A673 (cell line): Measurements from ENCODE around the gene MEX3D. TPM values are rescaled to one million over a fixed set of nuclear protein-coding genes. Genes with fewer than 3 reads are reported as not detected.

ENCODE experiments used
- BruUV-seq: library from RNA; stranded (reverse); fragments of 400-500 nt; replicated peaks from 2 replicates; lab custom pipeline; 2021; lab: Mats Ljungman, UMichigan
- CTCF ChIA-PET: fragments of 300-600 bp; sonication (Branson Sonifier 250); formaldehyde crosslinking; loops from one replicate; lab custom pipeline; 2022; ENCODE audit warnings: antibody characterized with exemption; lab: Charles Lee
- POLR2A ChIA-PET: fragments of 300-600 bp; sonication (Branson Sonifier 250); formaldehyde crosslinking; loops from one replicate; lab custom pipeline; 2022; ENCODE audit warnings: antibody characterized with exemption; ENCODE audit not compliant: low non-redundant PET; lab: Charles Lee
- DNase-seq: peaks from one replicate; pipeline ENCODE4 v3.0.0-alpha.2; 2015; ENCODE audit warnings: low spot score
- H3K27ac ChIP-seq: fragments of 200-600 bp; sonication (generic); 2 replicates; pipeline ENCODE4 v1.5.1; 2016; ENCODE audit warnings: mixed run types, low read depth, mild to moderate bottlenecking, mixed read lengths, antibody characterized with exemption, low read length; ENCODE audit not compliant: poor library complexity, severe bottlenecking
- H3K27me3 ChIP-seq: fragments of 200-600 bp; sonication (generic); replicated peaks from 2 replicates; pipeline ENCODE4 v1.6.1; 2017; ENCODE audit warnings: mixed run types, low read depth, mild to moderate bottlenecking, mixed read lengths, antibody characterized with exemption, low read length; ENCODE audit not compliant: insufficient read depth, poor library complexity
- H3K36me3 ChIP-seq: fragments of 200-600 bp; sonication (generic); 2 replicates; pipeline ENCODE4 v1.6.1; 2016; ENCODE audit warnings: mixed run types, mild to moderate bottlenecking, mixed read lengths, antibody characterized with exemption, low read length; ENCODE audit not compliant: insufficient read depth, poor library complexity, severe bottlenecking
- H3K4me1 ChIP-seq: fragments of 200-600 bp; sonication (generic); 2 replicates; pipeline ENCODE4 v1.6.1; 2017; ENCODE audit warnings: mixed run types, mild to moderate bottlenecking, mixed read lengths, antibody characterized with exemption, low read length; ENCODE audit not compliant: insufficient read depth, poor library complexity, severe bottlenecking
- H3K4me3 ChIP-seq: fragments of 200-600 bp; sonication (generic); 2 replicates; pipeline ENCODE4 v1.5.1; 2016; ENCODE audit warnings: low read depth, mixed run types, mild to moderate bottlenecking, mixed read lengths, low read length; ENCODE audit not compliant: poor library complexity, severe bottlenecking
- H3K9me3 ChIP-seq: fragments of 200-600 bp; sonication (generic); 2 replicates; pipeline ENCODE4 v1.6.1; 2016; ENCODE audit warnings: mixed run types, low read depth, mild to moderate bottlenecking, mixed read lengths, antibody characterized with exemption, low read length; ENCODE audit not compliant: poor library complexity, severe bottlenecking
- EZH2 ChIP-seq: fragments of 200-600 bp; sonication (generic); IDR thresholded peaks from 2 replicates; pipeline ENCODE4 v1.6.1; 2017; ENCODE audit warnings: borderline replicate concordance, low read depth, mild to moderate bottlenecking, mixed read lengths, antibody characterized with exemption, low read length; ENCODE audit not compliant: poor library complexity, severe bottlenecking
- intact Hi-C: fragments of 100-400 bp; cut with micrococcal nuclease; formaldehyde crosslinking; loops from one replicate; pipeline ENCODE4 v1.10.0; 2022; ENCODE audit not compliant: unreplicated experiment
- total RNA-seq: library from RNA; stranded (reverse); gene quantifications from 2 replicates; pipeline ENCODE4 v1.2.3, GENCODE V29; 2021
- TF ChIP-seq, protein P1 (sequence below): fragments of 300-800, 200-600 bp; sonication (generic); conservative IDR thresholded peaks from 2 replicates; pipeline ENCODE4 v1.5.1; 2017; ENCODE audit warnings: low read depth, mild to moderate bottlenecking, antibody characterized with exemption, low read length, moderate library complexity, mixed read lengths

Gene MEX3D
- total RNA-seq, 1 experiment from 2014 or later: 60.0 TPM

DNA sequence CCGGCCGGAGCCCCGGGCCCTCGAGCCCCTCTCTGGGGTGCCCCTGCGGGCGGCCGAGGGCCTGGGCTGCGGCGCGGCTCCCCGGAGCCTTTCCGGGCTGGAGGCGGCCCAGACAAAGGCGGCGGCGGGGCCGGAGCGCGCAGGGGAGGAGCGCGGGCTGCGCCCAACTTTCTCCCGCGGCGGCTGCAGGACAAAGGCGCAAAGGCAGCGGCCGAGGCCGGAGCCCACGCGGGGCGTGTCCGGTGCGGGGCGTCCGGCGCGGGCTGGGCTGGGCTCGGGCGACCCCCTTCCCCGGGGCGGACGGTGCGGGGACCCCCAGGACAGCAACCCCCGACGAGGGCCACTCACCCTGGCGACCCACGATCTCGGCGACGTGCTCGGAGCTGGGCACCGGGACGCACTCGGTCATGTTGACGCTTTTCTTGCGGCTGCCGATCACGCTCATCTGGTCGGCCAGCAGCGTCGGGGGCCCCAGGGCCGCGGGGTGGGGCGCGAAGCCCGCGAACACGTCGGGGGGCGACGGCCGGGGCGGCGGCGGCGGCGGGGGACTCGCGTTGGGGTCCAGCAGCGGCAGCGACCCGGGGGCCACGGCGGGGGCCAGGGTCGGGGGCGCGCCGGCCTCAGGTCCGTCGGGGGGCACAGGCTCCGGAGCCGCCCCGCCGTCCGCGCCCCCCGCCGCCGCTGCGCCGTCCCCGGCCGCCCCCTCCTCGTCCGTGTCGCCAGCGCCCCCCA lies 843 bp downstream of the MEX3D start:
- no peaks in the 10 kb centered on the region for H3K27me3 ChIP-seq
- peak overlapping the region; percentile 96 for H3K4me3 ChIP-seq
- TSS peak; percentile 51 for BruUV-seq
- H3K9me3 ChIP-seq: no peaks in the 10 kb centered on the region
- ChIA-PET CTCF (interaction anchor here (0.6 kb wide), 1 partner anchor 16 kb away, joined by 7 read pairs; no protein-coding TSS in a partner anchor), POLR2A (no interaction called here)
- peaks cover 7% of the 10 kb centered on the region for H3K4me1 ChIP-seq
- H3K36me3 ChIP-seq: peaks cover 6% of the 10 kb centered on the region
- peak overlapping the region; percentile 96 for H3K27ac ChIP-seq
- TF ChIP-seq EZH2: no peak
- TF ChIP-seq, protein P1, sequence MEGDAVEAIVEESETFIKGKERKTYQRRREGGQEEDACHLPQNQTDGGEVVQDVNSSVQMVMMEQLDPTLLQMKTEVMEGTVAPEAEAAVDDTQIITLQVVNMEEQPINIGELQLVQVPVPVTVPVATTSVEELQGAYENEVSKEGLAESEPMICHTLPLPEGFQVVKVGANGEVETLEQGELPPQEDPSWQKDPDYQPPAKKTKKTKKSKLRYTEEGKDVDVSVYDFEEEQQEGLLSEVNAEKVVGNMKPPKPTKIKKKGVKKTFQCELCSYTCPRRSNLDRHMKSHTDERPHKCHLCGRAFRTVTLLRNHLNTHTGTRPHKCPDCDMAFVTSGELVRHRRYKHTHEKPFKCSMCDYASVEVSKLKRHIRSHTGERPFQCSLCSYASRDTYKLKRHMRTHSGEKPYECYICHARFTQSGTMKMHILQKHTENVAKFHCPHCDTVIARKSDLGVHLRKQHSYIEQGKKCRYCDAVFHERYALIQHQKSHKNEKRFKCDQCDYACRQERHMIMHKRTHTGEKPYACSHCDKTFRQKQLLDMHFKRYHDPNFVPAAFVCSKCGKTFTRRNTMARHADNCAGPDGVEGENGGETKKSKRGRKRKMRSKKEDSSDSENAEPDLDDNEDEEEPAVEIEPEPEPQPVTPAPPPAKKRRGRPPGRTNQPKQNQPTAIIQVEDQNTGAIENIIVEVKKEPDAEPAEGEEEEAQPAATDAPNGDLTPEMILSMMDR: no peak
- intact Hi-C loops: no loop called here
- DNase-seq: no peak

DNA sequence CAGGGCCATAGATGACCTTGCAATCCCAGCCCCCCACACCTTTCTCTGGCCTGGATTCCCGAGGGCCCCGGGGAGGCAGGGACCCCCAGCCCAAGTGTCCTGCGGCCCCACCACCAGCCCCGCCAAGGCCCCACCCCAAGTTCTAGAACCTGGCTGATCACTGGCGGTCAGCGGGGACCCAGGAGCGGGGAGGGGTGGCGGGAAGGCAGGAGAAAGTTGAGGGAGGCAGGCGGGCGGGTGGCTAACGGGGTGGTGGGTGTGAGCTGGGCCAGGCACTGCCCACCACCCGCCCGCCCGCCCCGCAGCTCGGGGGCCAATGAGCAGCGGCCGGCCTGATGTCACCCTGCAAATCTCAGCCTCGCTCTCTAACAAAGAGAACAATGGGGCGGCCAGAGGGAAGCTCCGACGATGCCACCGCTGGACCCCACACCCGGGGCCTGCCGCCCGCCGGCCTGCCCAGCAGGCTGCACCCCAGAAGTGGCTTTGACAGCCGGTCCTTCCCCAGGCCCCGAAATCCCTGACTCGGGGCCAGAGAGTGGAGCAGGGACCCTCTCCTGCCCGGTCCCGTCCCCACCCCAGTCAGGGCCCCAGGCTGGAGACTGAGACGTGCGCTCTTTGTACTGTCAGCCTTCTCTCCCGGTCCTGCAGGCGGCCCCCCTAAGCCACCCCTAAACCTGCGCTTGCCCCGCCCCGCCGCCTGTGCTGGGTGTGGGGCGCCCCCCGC lies 1.6 kb downstream of the MEX3D start:
- DNase-seq: peak; percentile 75
- POLR2A ChIA-PET: no interaction called here
- intact Hi-C loops: no loop called here
- Histone ChIP-seq H3K27me3 (no peaks in the 10 kb centered on the region), H3K36me3 (peaks cover 6% of the 10 kb centered on the region), H3K9me3 (no peaks in the 10 kb centered on the region), H3K27ac (peak overlapping the region; percentile 96), H3K4me1 (peaks cover 7% of the 10 kb centered on the region), H3K4me3 (peak overlapping the region; percentile 96)
- no peak for TF ChIP-seq EZH2
- TF ChIP-seq, protein P1: no peak
- no TSS peak for BruUV-seq
- CTCF ChIA-PET: interaction anchor here (0.7 kb wide), 1 partner anchor 711 kb away, joined by 3 read pairs; no protein-coding TSS in a partner anchor

DNA sequence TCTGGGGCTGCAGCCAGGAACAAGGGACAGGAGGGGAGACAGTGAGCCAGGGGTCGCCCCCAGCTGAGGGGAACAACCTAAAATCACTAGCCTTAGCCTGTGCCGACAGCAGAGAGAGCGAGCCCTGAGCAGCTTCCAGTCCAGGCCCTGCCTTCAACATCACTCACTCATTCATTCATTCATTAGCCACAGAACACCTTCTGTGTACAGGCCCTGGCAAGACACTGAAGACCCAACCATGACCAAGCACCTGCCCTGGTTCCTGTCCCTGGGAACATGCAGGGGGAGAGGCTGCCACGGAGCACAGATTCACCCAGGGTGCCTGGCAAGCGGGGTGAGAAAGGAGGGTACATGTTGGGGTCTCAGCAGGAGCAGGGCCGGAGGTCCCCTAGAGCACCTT lies 4.9 kb downstream of the MEX3D start:
- POLR2A ChIA-PET: no interaction called here
- no peaks in the 10 kb centered on the region for H3K27me3 ChIP-seq
- BruUV-seq: no TSS peak
- TF ChIP-seq, protein P1: no peak
- TF ChIP-seq EZH2: no peak
- no peak for DNase-seq
- CTCF ChIA-PET: no interaction called here
- no peaks in the 10 kb centered on the region for H3K9me3 ChIP-seq
- H3K4me3 ChIP-seq: no peak overlapping the region
- no peak overlapping the region for H3K27ac ChIP-seq
- peaks cover 7% of the 10 kb centered on the region for H3K4me1 ChIP-seq
- peaks cover 6% of the 10 kb centered on the region for H3K36me3 ChIP-seq
- intact Hi-C loops: no loop called here
